ENCODE measurements around the gene GUCY2F. TPM values are rescaled to one million over a fixed set of nuclear protein-coding genes. Genes with fewer than 3 reads are reported as not detected.

GUCY2F gene
- not detected in 2 replicates for total RNA-seq (2014; rRNA removed; shearing (Covaris generic))

- no peaks in the 10 kb centered on the region for H3K4me1 ChIP-seq (replicated peaks)
- H3K27me3 ChIP-seq (replicated peaks), result no peaks in the 10 kb centered on the region
- DNase-seq (ENCODE audit: low read depth in 1 of 2, low spot score in 2 of 2), result no peak
- H3K36me3 ChIP-seq, result no peaks in the 10 kb centered on the region
- no peaks in the 10 kb centered on the region for H3K9me3 ChIP-seq (replicated peaks)
- H3K27ac ChIP-seq, result no peak within 1 kb of the TSS
- no peak within 1 kb of the TSS for H3K4me3 ChIP-seq
Measured at GRCh38 chrX:109481986-109482385, at the start of gene GUCY2F. Gene GUCY2F (minus strand): TSS chrX:109482086. CDS start chrX:109475936, 6,150 bp downstream.

DNA sequence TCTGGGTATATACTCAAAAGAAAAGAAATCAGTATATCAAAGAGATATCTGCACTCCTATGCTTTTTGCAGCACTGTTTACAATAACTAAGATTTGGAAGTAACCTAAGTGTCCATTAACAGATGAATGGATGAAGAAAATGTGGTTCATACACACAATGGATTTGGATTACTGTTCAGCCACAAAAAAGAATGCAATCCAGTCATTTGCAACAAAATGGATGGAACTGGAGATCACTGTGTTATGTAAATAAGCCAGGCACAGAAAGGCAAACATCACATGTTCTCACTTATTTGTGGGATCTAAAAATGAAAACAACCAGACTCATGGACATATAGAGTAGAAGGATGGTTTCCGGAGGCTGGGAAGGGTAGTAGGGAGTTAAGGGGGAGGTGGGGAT is 37.1 kb upstream of the GUCY2F start:
- H3K27ac ChIP-seq, result no peak overlapping the region
- H3K36me3 ChIP-seq, result no peaks in the 10 kb centered on the region
- no peaks in the 10 kb centered on the region for H3K27me3 ChIP-seq (replicated peaks)
- no peaks in the 10 kb centered on the region for H3K4me1 ChIP-seq (replicated peaks)
- no peaks in the 10 kb centered on the region for H3K9me3 ChIP-seq (replicated peaks)
- DNase-seq (ENCODE audit: low read depth in 1 of 2, low spot score in 2 of 2), result no peak
- H3K4me3 ChIP-seq, result no peak overlapping the region

DNA sequence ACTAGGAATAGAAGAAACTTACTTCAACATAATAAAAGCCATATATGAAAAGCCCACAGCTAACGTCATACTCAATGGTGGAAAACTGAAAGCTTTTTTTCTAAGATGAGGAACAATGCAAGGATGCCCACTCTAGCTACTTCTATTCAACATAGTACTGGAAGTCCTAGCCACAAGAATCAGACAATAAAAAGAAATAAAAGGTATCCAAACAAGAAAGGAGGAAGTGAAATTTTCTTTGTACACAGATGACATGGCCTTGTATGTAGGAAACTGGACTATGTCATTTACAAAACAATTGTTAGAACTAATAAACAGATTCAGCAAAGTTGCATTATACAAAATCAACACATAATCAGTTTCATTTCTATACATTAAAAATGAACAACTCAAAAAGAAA is 29.2 kb upstream of the GUCY2F start:
- Histone ChIP-seq H3K27ac (no peak overlapping the region), H3K4me1 (replicated peaks) (no peaks in the 10 kb centered on the region), H3K27me3 (replicated peaks) (no peaks in the 10 kb centered on the region; the same call in 1 of the 2 replicates), H3K4me3 (no peak overlapping the region), H3K9me3 (replicated peaks) (no peaks in the 10 kb centered on the region), H3K36me3 (no peaks in the 10 kb centered on the region)
- no peak for DNase-seq (ENCODE audit: low read depth in 1 of 2, low spot score in 2 of 2)

GRCh38 chrX:109508915-109509314 is 27.0 kb upstream of the GUCY2F start:
- DNase-seq (ENCODE audit: low read depth in 1 of 2, low spot score in 2 of 2), result no peak
- Histone ChIP-seq H3K9me3 (replicated peaks) (no peaks in the 10 kb centered on the region), H3K27ac (no peak overlapping the region), H3K27me3 (replicated peaks) (no peaks in the 10 kb centered on the region; the same call in 1 of the 2 replicates), H3K36me3 (no peaks in the 10 kb centered on the region), H3K4me1 (replicated peaks) (no peaks in the 10 kb centered on the region), H3K4me3 (no peak overlapping the region)

GRCh38 chrX:109501176-109501575 is 19.3 kb upstream of the GUCY2F start:
- Histone ChIP-seq H3K4me3 (no peak overlapping the region), H3K4me1 (replicated peaks) (no peaks in the 10 kb centered on the region), H3K27ac (no peak overlapping the region), H3K9me3 (replicated peaks) (no peaks in the 10 kb centered on the region), H3K27me3 (replicated peaks) (no peaks in the 10 kb centered on the region), H3K36me3 (no peaks in the 10 kb centered on the region)
- no peak for DNase-seq (ENCODE audit: low read depth in 1 of 2, low spot score in 2 of 2)

DNA sequence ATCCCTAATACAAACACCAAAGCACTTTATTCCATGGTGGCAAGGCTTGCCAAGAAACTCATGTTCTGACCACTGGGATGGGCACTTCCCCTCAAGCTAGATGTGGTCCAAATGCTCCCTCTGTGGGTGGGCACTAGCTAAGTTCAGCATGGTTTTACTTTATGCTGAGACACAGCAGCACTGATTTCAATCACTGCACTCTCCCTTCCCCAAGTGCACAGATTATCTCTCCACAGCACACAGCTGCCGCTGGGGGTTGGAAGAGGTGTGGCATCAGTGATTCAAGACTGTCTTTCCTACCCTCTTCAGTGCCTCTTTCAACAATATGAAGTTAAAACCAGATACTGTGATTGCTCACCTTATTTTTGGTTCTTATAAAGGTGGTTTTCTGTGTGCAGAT is 16.5 kb upstream of the GUCY2F start:
- no peak for DNase-seq (ENCODE audit: low read depth in 1 of 2, low spot score in 2 of 2)
- H3K27ac ChIP-seq, result no peak overlapping the region
- H3K4me1 ChIP-seq (replicated peaks), result no peaks in the 10 kb centered on the region
- H3K27me3 ChIP-seq (replicated peaks), result no peaks in the 10 kb centered on the region
- no peaks in the 10 kb centered on the region for H3K9me3 ChIP-seq (replicated peaks)
- no peak overlapping the region for H3K4me3 ChIP-seq
- H3K36me3 ChIP-seq, result no peaks in the 10 kb centered on the region

GRCh38 chrX:109489174-109489573 is 7.3 kb upstream of the GUCY2F start:
- no peaks in the 10 kb centered on the region for H3K9me3 ChIP-seq (replicated peaks)
- H3K27me3 ChIP-seq (replicated peaks), result no peaks in the 10 kb centered on the region
- H3K4me1 ChIP-seq (replicated peaks), result no peaks in the 10 kb centered on the region
- no peak overlapping the region for H3K27ac ChIP-seq
- no peak overlapping the region for H3K4me3 ChIP-seq
- no peak for DNase-seq (ENCODE audit: low read depth in 1 of 2, low spot score in 2 of 2)
- no peaks in the 10 kb centered on the region for H3K36me3 ChIP-seq

DNA sequence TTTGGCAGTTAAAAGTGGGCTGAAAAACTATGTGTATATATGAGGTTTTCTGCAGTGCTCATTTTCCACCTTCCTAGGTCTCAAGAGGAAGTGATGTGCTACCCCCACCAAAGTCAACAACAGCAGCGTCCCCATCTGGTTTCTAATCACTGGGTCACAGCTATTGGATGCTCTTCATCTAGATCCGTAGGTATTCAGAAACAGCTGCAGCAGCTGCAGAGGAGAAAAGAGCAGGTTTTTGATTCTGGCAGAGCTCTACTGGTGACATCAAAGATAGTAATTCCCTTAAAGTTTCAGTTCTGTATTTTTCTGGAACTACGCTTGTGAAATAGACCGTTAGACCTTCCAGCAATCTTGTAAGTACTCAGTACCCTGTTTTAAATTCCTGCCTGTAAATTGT is 5.8 kb upstream of the GUCY2F start:
- no peak overlapping the region for H3K4me3 ChIP-seq
- H3K9me3 ChIP-seq (replicated peaks), result no peaks in the 10 kb centered on the region
- H3K27ac ChIP-seq, result no peak overlapping the region
- no peak for DNase-seq (ENCODE audit: low read depth in 1 of 2, low spot score in 2 of 2)
- no peaks in the 10 kb centered on the region for H3K36me3 ChIP-seq
- H3K27me3 ChIP-seq (replicated peaks), result no peaks in the 10 kb centered on the region
- H3K4me1 ChIP-seq (replicated peaks), result no peaks in the 10 kb centered on the region

DNA sequence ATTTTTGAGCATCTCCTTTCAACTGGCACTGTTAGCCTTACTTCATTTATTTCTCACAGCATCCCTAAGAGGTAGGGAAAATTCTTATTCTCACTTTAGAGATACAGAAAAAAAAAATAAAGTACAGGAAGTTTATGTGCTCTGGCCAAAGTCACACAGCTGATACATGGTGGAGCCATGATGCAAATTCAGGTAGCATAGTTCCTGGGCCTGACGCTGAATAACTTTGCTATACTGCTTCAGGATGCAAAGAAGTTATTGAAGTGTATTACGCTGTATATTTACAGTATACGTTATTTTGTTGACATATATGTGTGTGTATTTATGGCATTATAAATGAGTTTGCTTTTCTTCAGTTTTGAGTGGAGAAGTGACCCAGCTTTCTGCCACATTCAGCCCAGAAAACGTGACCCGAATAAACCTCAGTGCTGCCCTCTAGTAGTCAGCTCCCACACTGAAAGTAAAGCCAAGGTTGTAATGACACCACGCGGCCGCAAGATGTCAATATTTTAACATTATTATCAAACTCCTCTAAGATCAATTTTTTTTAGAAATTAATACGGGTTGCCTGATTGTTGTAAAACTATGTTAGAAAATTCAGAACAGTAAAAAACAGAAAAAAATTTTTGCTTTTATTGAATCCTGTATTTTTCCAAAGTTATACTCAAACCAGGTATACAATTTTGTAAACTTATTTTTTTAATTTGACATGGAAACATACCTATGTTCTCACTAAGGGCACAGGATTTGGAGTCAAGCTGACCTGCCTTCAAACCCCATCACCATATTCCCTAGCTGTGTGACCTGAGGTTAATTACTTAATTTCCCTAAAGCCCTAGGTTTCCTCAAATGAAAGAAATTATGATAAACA is 3.8 kb upstream of the GUCY2F start:
- Histone ChIP-seq H3K4me3 (no peak overlapping the region), H3K27me3 (replicated peaks) (no peaks in the 10 kb centered on the region), H3K9me3 (replicated peaks) (no peaks in the 10 kb centered on the region), H3K27ac (no peak overlapping the region), H3K4me1 (replicated peaks) (no peaks in the 10 kb centered on the region), H3K36me3 (no peaks in the 10 kb centered on the region)
- DNase-seq (ENCODE audit: low read depth in 1 of 2, low spot score in 2 of 2), result peak; percentile 45 to 49

GRCh38 chrX:109484886-109485285 is 3.0 kb upstream of the GUCY2F start:
- H3K9me3 ChIP-seq (replicated peaks), result no peaks in the 10 kb centered on the region
- H3K27me3 ChIP-seq (replicated peaks), result no peaks in the 10 kb centered on the region
- H3K4me3 ChIP-seq, result no peak overlapping the region
- H3K4me1 ChIP-seq (replicated peaks), result no peaks in the 10 kb centered on the region
- H3K27ac ChIP-seq, result no peak overlapping the region
- no peak for DNase-seq (ENCODE audit: low read depth in 1 of 2, low spot score in 2 of 2)
- no peaks in the 10 kb centered on the region for H3K36me3 ChIP-seq

GRCh38 chrX:109475174-109475891 is 6.6 kb downstream of the GUCY2F start:
- H3K4me3 ChIP-seq, result no peak overlapping the region
- peak; percentile 14 to 36 for DNase-seq (ENCODE audit: low read depth in 1 of 2, low spot score in 2 of 2)

GRCh38 chrX:109472939-109473735 is 8.7 kb downstream of the GUCY2F start:
- H3K9me3 ChIP-seq (replicated peaks), result no peaks in the 10 kb centered on the region
- no peak overlapping the region for H3K4me3 ChIP-seq
- peak; percentile 55 to 69 for DNase-seq (ENCODE audit: low read depth in 1 of 2, low spot score in 2 of 2)
- H3K36me3 ChIP-seq, result no peaks in the 10 kb centered on the region
- peaks cover 15% of the 10 kb centered on the region for H3K4me1 ChIP-seq (replicated peaks)
- peak overlapping the region; percentile 46; the same call in 1 of the 2 replicates for H3K27ac ChIP-seq
- no peaks in the 10 kb centered on the region for H3K27me3 ChIP-seq (replicated peaks)

More at GRCh38 chrX:109475174-109475891, 6.6 kb downstream of the GUCY2F start:
- Histone ChIP-seq H3K4me1 (replicated peaks) (peaks cover 15% of the 10 kb centered on the region), H3K36me3 (no peaks in the 10 kb centered on the region), H3K9me3 (replicated peaks) (no peaks in the 10 kb centered on the region), H3K27me3 (replicated peaks) (no peaks in the 10 kb centered on the region), H3K27ac (no peak overlapping the region)

DNA sequence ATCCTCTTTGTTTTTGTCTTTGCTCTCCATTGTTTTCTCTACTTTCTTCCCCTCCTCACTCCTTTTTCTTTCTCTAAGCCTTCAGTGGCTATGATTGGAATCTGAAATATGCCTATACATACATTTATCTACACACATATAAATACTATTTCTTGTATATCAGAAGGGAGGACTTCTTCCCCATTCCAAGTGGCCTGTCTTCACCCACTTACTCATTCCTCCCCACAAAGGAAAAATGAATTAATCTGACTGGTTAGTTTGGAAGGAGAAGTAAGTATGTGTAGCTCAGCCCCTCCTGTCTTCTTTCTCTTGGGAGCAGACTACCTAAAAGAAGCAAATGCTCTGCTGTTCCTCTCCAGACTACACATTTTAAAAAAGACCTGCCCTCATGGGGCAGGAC is 17.7 kb downstream of the GUCY2F start:
- Histone ChIP-seq H3K27me3 (replicated peaks) (no peaks in the 10 kb centered on the region), H3K36me3 (no peaks in the 10 kb centered on the region), H3K9me3 (replicated peaks) (no peaks in the 10 kb centered on the region), H3K4me1 (replicated peaks) (no peaks in the 10 kb centered on the region), H3K4me3 (no peak overlapping the region), H3K27ac (no peak overlapping the region)
- DNase-seq (ENCODE audit: low read depth in 1 of 2, low spot score in 2 of 2), result no peak

Measured in SJSA1 (cell line).